NCI-H774 (cell line): ENCODE results near the gene DUXB.

Experiments
- DNase-seq: peaks from one replicate; lab custom pipeline; 2025; lab: John Stamatoyannopoulos, UW

DUXB gene

DNA sequence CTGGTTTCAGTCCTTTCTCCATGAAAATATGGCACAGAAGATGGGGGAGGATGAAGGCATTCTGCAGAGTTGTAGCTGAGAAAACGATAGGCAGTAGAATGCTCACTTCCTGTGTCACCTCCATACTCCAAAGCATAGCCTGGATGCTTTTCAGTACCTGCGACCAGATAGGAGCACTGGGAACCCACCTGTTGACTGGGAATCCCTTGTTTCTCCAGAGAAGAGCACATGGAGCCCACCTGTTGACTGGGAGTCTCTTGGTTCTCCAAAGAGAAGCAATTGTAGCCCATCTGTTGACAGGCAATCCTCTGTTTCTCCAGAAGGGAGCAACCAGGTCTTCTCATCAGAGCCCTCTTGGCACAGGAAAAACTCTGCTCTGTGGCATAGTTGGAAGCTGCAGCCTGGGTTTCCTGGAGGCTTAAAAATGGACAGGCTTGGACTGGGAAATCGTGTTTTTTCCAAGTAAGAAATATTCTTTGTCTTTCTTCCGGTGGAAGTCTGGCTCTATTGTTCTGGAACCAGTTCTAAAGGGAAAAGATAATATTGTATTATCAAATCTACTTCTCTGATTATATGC, 40.4 kb downstream of the DUXB start:
- no peak for DNase-seq

DNA sequence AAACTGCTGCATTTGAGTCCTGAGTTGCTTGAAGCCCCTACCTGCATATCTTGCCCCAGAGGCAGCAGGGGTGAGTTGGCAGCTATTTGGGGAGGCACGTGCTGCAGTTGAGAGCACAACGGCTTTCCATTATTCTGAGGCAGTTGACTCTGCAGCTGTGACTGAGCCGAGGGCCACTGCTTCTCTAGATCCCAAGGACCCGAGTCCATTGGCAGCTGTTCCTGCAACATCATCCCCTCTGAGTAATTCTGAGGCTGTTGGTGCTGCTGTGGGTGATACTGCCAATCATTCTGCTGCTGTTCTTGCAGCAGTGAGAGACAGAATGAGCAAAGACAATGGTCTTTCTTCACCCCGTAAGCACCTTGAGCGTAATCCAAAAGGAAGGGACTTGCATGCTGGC, 40.9 kb downstream of the DUXB start:
- no peak for DNase-seq

DNA sequence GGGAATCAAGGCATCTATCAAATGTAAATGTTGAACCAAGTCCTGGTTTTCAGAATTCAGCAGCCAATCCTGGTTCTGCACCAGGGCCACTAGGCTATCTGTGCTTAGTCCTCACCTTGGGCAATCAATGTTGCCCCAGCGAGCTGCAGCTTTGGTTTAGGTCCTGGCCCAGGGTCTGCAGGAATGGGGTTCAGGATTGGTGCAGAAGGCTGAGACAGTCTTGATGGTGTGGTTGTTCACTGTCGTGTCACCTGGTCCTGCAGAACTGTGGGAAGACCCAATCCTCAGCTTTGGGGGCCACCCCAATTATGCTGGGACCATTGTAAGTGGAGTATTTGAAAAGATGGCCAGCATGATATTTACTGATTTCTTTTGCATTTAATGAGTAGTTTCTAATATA, 43.1 kb downstream of the DUXB start:
- no peak for DNase-seq

DNA sequence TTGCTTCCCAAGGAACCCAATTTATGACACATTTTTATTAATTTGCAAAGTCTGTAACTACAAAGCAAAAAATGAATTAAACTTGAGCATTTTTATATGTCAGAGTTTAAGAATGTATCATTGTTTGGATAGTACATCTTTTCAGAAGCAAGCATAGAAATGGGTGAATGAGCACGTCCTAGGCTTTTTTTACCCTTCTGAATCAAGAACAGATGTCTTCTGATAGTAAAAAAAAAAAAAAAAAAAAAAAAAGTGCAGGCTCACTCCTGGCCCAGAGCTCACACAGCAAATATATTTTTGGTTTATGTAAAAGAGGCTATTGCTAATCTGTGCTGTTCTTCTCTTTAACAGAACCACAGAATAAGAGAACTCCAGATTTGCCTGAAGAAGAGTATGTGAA, 47.3 kb downstream of the DUXB start:
- no peak for DNase-seq

DNA sequence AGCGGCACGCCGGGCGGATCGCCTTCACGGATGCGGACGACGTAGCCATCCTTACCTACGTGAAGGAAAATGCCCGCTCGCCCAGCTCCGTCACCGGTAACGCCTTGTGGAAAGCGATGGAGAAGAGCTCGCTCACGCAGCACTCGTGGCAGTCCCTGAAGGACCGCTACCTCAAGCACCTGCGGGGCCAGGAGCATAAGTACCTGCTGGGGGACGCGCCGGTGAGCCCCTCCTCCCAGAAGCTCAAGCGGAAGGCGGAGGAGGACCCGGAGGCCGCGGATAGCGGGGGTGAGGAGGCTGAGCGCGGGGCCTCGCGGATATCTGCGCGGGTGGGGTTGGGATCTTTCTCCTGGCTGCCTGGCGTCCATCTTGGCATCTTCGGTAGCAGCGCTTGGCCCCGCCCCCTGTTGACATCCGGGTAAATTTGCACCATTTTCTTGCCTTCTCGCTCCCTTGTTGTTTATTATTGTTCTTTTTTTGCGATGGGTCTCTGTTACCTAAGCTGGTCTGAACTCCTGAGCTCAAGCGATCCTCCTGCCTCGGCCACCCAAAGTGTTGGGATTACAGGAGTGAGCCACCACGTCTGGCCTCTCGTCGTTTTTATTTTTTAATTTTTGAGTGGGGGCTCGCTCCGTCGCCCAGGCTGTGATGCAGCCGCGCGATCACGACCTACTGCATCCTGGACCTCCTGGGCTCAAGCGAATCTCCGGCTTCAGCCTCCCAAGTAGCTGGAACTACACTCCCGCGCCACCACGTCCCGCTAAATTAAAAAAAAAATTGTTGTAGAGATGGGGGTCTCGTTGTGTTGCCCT, 52.8 kb downstream of the DUXB start:
- DNase-seq = peak; percentile 36

DNA sequence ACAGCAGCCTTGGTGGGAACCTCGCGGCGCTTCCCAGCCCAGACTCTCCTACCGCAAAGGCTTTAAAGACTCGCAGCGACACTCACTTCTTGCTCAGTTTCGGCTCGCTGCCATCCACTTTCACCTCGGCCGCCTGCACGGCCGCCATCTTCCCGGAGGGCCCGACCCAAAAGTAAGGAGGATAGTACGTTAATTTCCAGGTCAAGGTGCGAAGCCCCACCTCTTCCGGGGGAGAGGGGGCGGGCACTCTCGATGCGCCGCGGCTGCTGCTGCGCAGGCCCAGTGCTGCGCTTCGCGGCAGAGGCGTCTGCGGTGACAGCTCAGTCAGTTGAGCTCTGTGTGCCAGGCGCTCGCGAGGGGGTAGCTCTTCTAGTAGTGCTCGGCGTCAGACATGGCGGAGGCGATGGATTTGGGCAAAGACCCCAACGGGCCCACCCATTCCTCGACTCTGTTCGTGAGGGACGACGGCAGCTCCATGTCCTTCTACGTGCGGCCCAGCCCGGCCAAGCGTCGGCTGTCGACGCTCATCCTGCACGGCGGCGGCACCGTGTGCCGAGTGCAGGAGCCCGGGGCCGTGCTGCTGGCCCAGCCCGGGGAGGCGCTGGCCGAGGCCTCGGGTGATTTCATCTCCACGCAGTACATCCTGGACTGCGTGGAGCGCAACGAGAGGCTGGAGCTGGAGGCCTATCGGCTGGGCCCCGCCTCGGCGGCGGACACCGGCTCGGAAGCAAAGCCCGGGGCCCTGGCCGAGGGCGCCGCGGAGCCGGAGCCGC, 53.6 kb downstream of the DUXB start, which contains the start of the genes KARS1 and TERF2IP:
Gene KARS1 (minus strand): TSS at position 174 of the 773 bp plus-strand sequence. CDS start 26 bp downstream, at position 148.
Gene TERF2IP (plus strand): TSS at position 282 of the 773 bp plus-strand sequence. CDS start 110 bp downstream, at position 392.
- peak; percentile 71 for DNase-seq

DNA sequence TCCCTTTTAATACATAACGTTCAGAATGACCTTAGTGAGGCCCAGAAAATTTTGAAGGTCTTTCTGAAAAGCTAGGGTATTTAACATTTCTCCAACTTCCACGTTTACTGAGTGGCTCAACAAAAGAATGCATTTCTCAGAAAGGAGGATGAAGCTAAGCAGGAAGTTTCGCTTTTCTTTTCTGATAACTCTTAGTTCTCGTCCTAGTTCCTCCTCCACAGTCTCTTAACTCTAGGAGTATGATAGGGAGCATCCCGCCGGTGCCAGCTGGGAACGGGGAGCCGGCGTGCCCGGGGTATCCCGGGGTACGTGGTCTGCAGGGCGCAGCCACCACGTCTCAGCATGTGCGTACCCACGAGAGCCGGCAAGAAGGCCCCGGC, 54.2 kb downstream of the DUXB start:
- no peak for DNase-seq

DNA sequence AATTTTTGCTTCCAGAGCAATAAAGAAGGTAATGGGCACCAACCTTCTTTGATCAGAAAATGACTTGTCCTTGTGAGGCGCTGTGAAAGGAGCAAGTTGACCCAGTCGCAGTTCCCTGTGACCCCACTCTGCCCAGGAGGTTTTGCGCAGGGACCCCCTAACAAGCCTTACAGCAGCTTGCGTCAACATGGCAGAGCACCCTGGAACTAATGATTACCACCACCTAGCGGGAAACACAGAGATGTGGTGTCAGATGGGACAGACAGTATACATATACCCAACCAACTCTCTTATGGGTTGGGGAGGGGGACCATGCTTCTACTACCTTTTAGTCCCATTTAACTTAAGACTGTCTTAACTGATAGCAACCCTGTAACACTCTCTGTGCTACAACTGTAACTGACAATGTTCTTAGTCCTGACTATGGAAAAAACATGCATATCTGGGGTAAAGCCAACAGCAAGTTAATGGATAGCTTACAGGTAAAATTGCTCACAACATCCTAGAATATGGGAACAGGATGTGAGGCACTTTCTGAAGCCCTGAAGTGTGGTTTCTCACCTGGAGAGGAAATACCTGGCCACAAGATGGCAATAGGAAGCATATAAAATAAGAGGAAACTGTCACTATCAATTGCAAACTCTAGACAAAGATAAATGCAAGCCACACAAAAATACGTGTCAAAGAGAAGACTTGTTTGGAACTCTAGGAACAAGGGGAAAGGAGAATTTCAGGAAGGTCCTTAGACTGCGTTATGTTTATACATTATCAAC, 56.8 kb downstream of the DUXB start:
- no peak for DNase-seq
